DND-41 (cell line): ENCODE data around the gene SGTA.

Experiments used
- CTCF ChIP-seq: IDR thresholded peaks from 2 replicates; pipeline ENCODE4 v1.5.1; 2012; ENCODE audit warnings: borderline replicate concordance, low read length, moderate library complexity, mild to moderate bottlenecking; ENCODE audit not compliant: poor library complexity, severe bottlenecking; ENCODE audit errors: extremely low read depth
- EZH2 ChIP-seq: IDR thresholded peaks from 3 replicates; pipeline ENCODE4 v1.6.1; 2012; ENCODE audit warnings: borderline replicate concordance, low read depth, mild to moderate bottlenecking, moderate library complexity, low read length, inconsistent platforms; ENCODE audit not compliant: severe bottlenecking

DNA sequence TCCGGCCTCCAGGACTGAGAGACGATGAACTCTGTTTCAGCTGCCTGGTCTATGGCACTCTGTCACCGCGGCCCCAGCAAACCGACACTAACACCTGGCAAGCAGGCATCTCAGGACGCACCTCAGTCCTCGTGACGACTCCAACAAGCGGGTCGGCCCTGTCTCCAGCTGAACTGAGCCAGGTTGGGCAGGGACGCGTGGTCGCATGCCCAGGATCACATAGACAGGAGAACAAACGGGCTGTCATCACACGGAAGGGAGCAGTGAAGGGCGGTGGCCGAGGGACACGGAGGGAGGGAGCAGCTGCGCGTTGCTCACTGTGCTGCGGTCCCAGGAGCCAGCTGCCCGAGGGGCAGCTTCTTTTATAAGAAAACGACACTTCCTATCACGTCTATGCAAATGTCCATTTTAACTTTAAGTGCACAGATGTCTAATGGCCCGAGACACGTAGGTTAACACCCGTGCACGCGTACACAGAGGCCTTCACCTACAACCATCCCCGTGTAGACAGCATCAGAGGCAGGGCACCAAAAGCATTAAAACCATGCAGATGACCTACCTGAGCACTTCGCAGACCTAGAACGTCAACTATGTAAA, 8.9 kb downstream of the SGTA start:
- TF ChIP-seq CTCF (no peak), EZH2 (no peak)
